DND-41 (cell line): ENCODE results near the gene PMS1.
"Not testable (repeated sequence)": the region's sequence is repeated elsewhere in the genome, so short reads cannot be mapped to it uniquely, and the experiment has no call there.

ENCODE experiments used
- ATAC-seq: fragments of 200-7000 bp; cut with Tn5 transposase; 3 replicates; pipeline ENCODE4 v1.9.1; 2021; ENCODE audit warnings: low read depth; ENCODE audit not compliant: insufficient read depth
- DNase-seq: peaks from one replicate; pipeline ENCODE4 v3.0.0-alpha.2; 2020
- H2AFZ ChIP-seq: 2 replicates; pipeline ENCODE4 v1.6.0; 2012; ENCODE audit warnings: low read depth, low read length
- H3K27ac ChIP-seq: 2 replicates; pipeline ENCODE4 v1.5.1; 2012; ENCODE audit warnings: low read length, inconsistent platforms
- H3K27me3 ChIP-seq: fragments of 200-600 bp; sonication (generic); 2 replicates; pipeline ENCODE4 v1.6.0; 2012; ENCODE audit warnings: low read length, mild to moderate bottlenecking, inconsistent platforms; ENCODE audit not compliant: insufficient read depth, poor library complexity
- H3K36me3 ChIP-seq: 2 replicates; pipeline ENCODE4 v1.5.1; 2012; ENCODE audit warnings: low read length, inconsistent platforms; ENCODE audit not compliant: insufficient read depth
- H3K4me1 ChIP-seq: 2 replicates; pipeline ENCODE4 v1.5.1; 2012; ENCODE audit warnings: mild to moderate bottlenecking, low read length; ENCODE audit not compliant: insufficient read depth
- H3K4me2 ChIP-seq: 2 replicates; pipeline ENCODE4 v1.6.0; 2012; ENCODE audit warnings: mild to moderate bottlenecking, moderate library complexity, low read length, inconsistent platforms; ENCODE audit not compliant: insufficient read depth
- H3K4me3 ChIP-seq, 2 experiments: fragments of 200-600 bp in 1 of 2; shearing (Covaris generic) in 1 of 2; 2 replicates each; pipeline ENCODE4 v1.5.1; 2012 to 2016; ENCODE audit warnings: inconsistent platforms in 2 of 2, low read length in 2 of 2, mild to moderate bottlenecking in 2 of 2, low read depth in 1 of 2, moderate library complexity in 1 of 2
- H3K79me2 ChIP-seq: 2 replicates; pipeline ENCODE4 v1.6.0; 2012; ENCODE audit warnings: low read length, inconsistent platforms; ENCODE audit not compliant: insufficient read depth
- H3K9ac ChIP-seq: 2 replicates; pipeline ENCODE4 v1.6.0; 2012; ENCODE audit warnings: low read depth, mild to moderate bottlenecking, inconsistent platforms, low read length, moderate library complexity
- H3K9me3 ChIP-seq: 2 replicates; pipeline ENCODE4 v1.5.1; 2012; ENCODE audit warnings: low read length, moderate library complexity, mild to moderate bottlenecking, inconsistent platforms; ENCODE audit not compliant: insufficient read depth, severe bottlenecking
- H4K20me1 ChIP-seq: 2 replicates; pipeline ENCODE4 v1.6.0; 2012; ENCODE audit warnings: low read length; ENCODE audit not compliant: insufficient read depth
- EZH2 ChIP-seq: IDR thresholded peaks from 3 replicates; pipeline ENCODE4 v1.6.1; 2012; ENCODE audit warnings: borderline replicate concordance, low read depth, mild to moderate bottlenecking, moderate library complexity, low read length, inconsistent platforms; ENCODE audit not compliant: severe bottlenecking
- TF ChIP-seq, protein P1 (sequence below): IDR thresholded peaks from 2 replicates; pipeline ENCODE4 v1.5.1; 2012; ENCODE audit warnings: borderline replicate concordance, low read length, moderate library complexity, mild to moderate bottlenecking; ENCODE audit not compliant: poor library complexity, severe bottlenecking; ENCODE audit errors: extremely low read depth

Gene PMS1

GRCh38 chr2:189783927-189784867 is at the start of gene PMS1, which contains the start of gene ORMDL1:
Gene PMS1 (plus strand): TSS chr2:189784450. CDS start chr2:189791810, 7,360 bp downstream.
Gene ORMDL1 (minus strand): TSS chr2:189784339. CDS start chr2:189782595, 1,744 bp downstream.
- peak within 1 kb of the TSS; percentile 89 for H3K27ac ChIP-seq
- TF ChIP-seq, protein P1, sequence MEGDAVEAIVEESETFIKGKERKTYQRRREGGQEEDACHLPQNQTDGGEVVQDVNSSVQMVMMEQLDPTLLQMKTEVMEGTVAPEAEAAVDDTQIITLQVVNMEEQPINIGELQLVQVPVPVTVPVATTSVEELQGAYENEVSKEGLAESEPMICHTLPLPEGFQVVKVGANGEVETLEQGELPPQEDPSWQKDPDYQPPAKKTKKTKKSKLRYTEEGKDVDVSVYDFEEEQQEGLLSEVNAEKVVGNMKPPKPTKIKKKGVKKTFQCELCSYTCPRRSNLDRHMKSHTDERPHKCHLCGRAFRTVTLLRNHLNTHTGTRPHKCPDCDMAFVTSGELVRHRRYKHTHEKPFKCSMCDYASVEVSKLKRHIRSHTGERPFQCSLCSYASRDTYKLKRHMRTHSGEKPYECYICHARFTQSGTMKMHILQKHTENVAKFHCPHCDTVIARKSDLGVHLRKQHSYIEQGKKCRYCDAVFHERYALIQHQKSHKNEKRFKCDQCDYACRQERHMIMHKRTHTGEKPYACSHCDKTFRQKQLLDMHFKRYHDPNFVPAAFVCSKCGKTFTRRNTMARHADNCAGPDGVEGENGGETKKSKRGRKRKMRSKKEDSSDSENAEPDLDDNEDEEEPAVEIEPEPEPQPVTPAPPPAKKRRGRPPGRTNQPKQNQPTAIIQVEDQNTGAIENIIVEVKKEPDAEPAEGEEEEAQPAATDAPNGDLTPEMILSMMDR = peak; percentile 11
- no peak for TF ChIP-seq EZH2
- peak within 1 kb of the TSS; percentile 68 for H3K4me2 ChIP-seq
- H3K36me3 ChIP-seq = peaks cover 41% of the 10 kb centered on the region
- H3K9me3 ChIP-seq = no peaks in the 10 kb centered on the region
- peaks cover 66% of the 10 kb centered on the region for H3K4me1 ChIP-seq
- ATAC-seq = peak; percentile 90
- no peaks in the 10 kb centered on the region for H3K27me3 ChIP-seq
- peaks cover 8% of the 10 kb centered on the region; the same call in 1 of the 2 replicates for H4K20me1 ChIP-seq
- DNase-seq = peak; percentile 94
- H2AFZ ChIP-seq = peak within 1 kb of the TSS; percentile 93
- H3K9ac ChIP-seq = peak within 1 kb of the TSS; percentile 83
- peaks cover 98% of the 10 kb centered on the region for H3K79me2 ChIP-seq
- peak within 1 kb of the TSS; percentile 67 to 86 for H3K4me3 ChIP-seq

- H3K27me3 ChIP-seq = no peaks in the 10 kb centered on the region
- no peak overlapping the region for H3K9ac ChIP-seq
- no peak overlapping the region for H3K4me2 ChIP-seq
- ATAC-seq = peak; percentile 92
- no peak overlapping the region for H3K4me3 ChIP-seq
- no peaks in the 10 kb centered on the region for H3K4me1 ChIP-seq
- H2AFZ ChIP-seq = no peak overlapping the region
- no peaks in the 10 kb centered on the region for H3K79me2 ChIP-seq
- no peak overlapping the region for H3K27ac ChIP-seq
- TF ChIP-seq EZH2 = no peak
- TF ChIP-seq, protein P1 = peak; percentile 81
- H4K20me1 ChIP-seq = no peaks in the 10 kb centered on the region
- DNase-seq = peak; percentile 33
- H3K9me3 ChIP-seq = no peaks in the 10 kb centered on the region
- H3K36me3 ChIP-seq = peaks cover 64% of the 10 kb centered on the region
Measured at GRCh38 chr2:189751080-189751658, 33.1 kb upstream of the PMS1 start.

DNA sequence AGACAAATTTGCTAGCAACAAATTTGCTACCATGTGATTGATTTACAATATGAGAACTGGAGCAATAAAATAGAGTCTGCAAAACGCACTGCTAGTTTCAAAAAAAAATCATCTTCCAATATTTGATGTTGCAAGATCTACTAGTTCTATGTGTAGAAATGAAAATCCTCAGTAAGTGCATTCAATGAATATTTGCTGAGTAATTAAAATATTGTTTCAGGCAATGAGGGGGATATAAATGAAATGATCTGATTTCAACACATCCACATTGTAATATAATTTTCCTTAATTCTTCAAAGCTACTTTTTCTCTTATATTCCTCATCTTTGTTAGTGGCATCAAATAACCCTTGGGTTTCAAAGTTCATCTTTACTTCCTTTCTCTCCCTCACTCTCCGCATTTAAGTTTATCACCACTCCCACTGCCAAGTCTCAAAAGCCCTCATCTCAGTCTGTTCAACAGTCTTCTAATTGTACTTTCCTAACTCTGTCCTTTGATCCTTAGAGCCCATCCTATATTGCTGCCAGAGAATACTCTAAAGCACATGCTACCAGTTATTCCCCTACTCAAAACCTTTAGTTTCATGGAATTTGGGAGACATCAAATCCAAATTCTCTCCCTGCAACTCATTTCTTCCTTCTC is 27.8 kb upstream of the PMS1 start:
- Histone ChIP-seq H3K4me1 (peaks cover 6% of the 10 kb centered on the region), H3K4me2 (no peak overlapping the region), H3K36me3 (peaks cover 33% of the 10 kb centered on the region), H3K4me3 (no peak overlapping the region), H3K9me3 (no peaks in the 10 kb centered on the region), H4K20me1 (no peaks in the 10 kb centered on the region), H3K9ac (no peak overlapping the region), H3K27ac (no peak overlapping the region), H3K27me3 (no peaks in the 10 kb centered on the region), H2AFZ (no peak overlapping the region), H3K79me2 (peaks cover 5% of the 10 kb centered on the region; the same call in 1 of the 2 replicates)
- TF ChIP-seq, protein P1 = no peak
- no peak for TF ChIP-seq EZH2
- DNase-seq (no peak), ATAC-seq (no peak)

DNA sequence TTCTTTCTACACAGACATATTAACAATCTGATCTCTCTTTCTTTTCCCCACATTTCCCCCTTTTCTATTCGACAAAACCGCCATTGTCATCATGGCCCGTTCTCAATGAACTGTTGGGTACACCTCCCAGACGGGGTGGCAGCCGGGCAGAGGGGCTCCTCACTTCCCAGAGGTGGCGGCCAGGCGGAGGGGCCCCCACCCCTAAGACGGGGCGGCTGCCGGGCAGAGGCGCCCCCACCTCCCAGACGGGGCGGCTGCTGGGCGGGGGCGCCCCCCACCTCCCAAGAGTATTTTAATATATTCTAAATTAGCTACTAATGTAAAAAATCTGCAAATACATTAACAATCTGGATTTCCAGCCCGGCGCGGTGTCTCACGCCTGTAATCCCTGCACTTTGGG is 24.1 kb upstream of the PMS1 start:
- H3K79me2 ChIP-seq = peaks cover 21% of the 10 kb centered on the region
- not testable (repeated sequence) for H3K36me3 ChIP-seq, H3K4me3 ChIP-seq, H3K9me3 ChIP-seq, DNase-seq, H3K9ac ChIP-seq, H3K27ac ChIP-seq, ATAC-seq, H3K4me2 ChIP-seq, H2AFZ ChIP-seq, H3K27me3 ChIP-seq, H4K20me1 ChIP-seq
- H3K4me1 ChIP-seq = peaks cover 24% of the 10 kb centered on the region
